HepG2 (cell line): ENCODE measurements around the gene NECTIN2. TPM values are rescaled to one million over a fixed set of nuclear protein-coding genes. Genes with fewer than 3 reads are reported as not detected.

ENCODE experiments used
- GATAD1 ChIP-seq: IDR thresholded peaks from 2 replicates; pipeline ENCODE4 v1.6.1; 2016; ENCODE audit warnings: missing genetic modification reagents, missing compliant biosample characterization
- KLF13 ChIP-seq: sonication (generic); formaldehyde crosslinking; IDR thresholded peaks from 2 replicates; pipeline ENCODE4 v1.4.0; 2020; ENCODE audit warnings: mild to moderate bottlenecking, missing genetic modification reagents
- KMT2B ChIP-seq: IDR thresholded peaks from 2 replicates; pipeline ENCODE4 v1.6.1; 2016; ENCODE audit warnings: missing genetic modification reagents, missing compliant biosample characterization
- SRSF1 ChIP-seq: fragments of 200-400 bp; formaldehyde crosslinking; optimal IDR thresholded peaks from 2 replicates; pipeline ENCODE3; 2017; ENCODE audit warnings: mild to moderate bottlenecking, low read depth, low read length, moderate library complexity
- ZNF350 ChIP-seq: sonication (generic); formaldehyde crosslinking; IDR thresholded peaks from 2 replicates; pipeline ENCODE4 v1.4.0; 2020; ENCODE audit warnings: mild to moderate bottlenecking, low read depth, missing genetic modification reagents, borderline replicate concordance
- ZNF383 ChIP-seq: sonication (generic); formaldehyde crosslinking; IDR thresholded peaks from 2 replicates; pipeline ENCODE4 v1.4.0; 2020; ENCODE audit warnings: missing genetic modification reagents, mild to moderate bottlenecking, borderline replicate concordance
- ZNF674 ChIP-seq: sonication (generic); formaldehyde crosslinking; IDR thresholded peaks from 2 replicates; pipeline ENCODE4 v1.5.0; 2020; ENCODE audit warnings: low read depth, mild to moderate bottlenecking, missing genetic modification reagents
- ZNF720 ChIP-seq: sonication (generic); formaldehyde crosslinking; IDR thresholded peaks from 2 replicates; pipeline ENCODE4 v1.4.0; 2020; ENCODE audit warnings: missing genetic modification reagents
- polyA plus RNA-seq, 8 experiments: library from polyadenylated mRNA; depleted of rRNA in 3 of 8; stranded (reverse) in 7 of 8; unstranded in 1 of 8; fragments of >200 nt; fragmentation: Illumina TruSeq in 4 of 8; extraction: Trizol in 4 of 8; gene quantifications; 2 replicates each; pipeline versions ENCODE4 v1.2.1 to v1.2.3, GENCODE V29; 2011 to 2016; ENCODE audit warnings: low read depth in 4 of 8, missing spikeins in 1 of 8, mixed read lengths in 1 of 8; ENCODE audit not compliant: insufficient read depth in 1 of 8
- total RNA-seq, 5 experiments: library from RNA; depleted of rRNA; stranded (reverse); fragments of >200 nt; fragmentation: Illumina TruSeq; extraction: Trizol; gene quantifications; 2 replicates each; pipeline ENCODE4 v1.2.3, GENCODE V29; 2016; ENCODE audit warnings: low read depth in 1 of 5
- TF ChIP-seq, protein P1 (sequence below): sonication (generic); formaldehyde crosslinking; IDR thresholded peaks from 2 replicates; pipeline ENCODE4 v1.4.0; 2020; ENCODE audit warnings: missing genetic modification reagents, borderline replicate concordance
- TF ChIP-seq, protein P2 (sequence below): sonication (generic); formaldehyde crosslinking; IDR thresholded peaks from 2 replicates; pipeline ENCODE4 v1.8.0; 2023; ENCODE audit warnings: mild to moderate bottlenecking, missing genetic modification reagents
- TF ChIP-seq, protein P3 (sequence below): sonication (generic); formaldehyde crosslinking; IDR thresholded peaks from 2 replicates; pipeline ENCODE4 v1.5.1; 2020; ENCODE audit warnings: mild to moderate bottlenecking, missing genetic modification reagents, moderate library complexity
- TF ChIP-seq, protein P4 (sequence below): sonication (generic); formaldehyde crosslinking; IDR thresholded peaks from 2 replicates; pipeline ENCODE4 v1.8.0; 2022; ENCODE audit warnings: missing genetic modification reagents, mild to moderate bottlenecking, borderline replicate concordance
- TF ChIP-seq, protein P5 (sequence below): sonication (generic); formaldehyde crosslinking; IDR thresholded peaks from 2 replicates; pipeline ENCODE4 v1.4.0; 2020; ENCODE audit warnings: low read depth, mild to moderate bottlenecking, missing genetic modification reagents
- TF ChIP-seq, protein P6 (sequence below): sonication (generic); formaldehyde crosslinking; IDR thresholded peaks from 2 replicates; pipeline ENCODE4 v1.5.0; 2020; ENCODE audit warnings: missing genetic modification reagents
- TF ChIP-seq, protein P7 (sequence below): sonication (generic); formaldehyde crosslinking; IDR thresholded peaks from 2 replicates; pipeline ENCODE4 v1.4.0; 2020; ENCODE audit warnings: missing genetic modification reagents
- TF ChIP-seq, protein P8 (sequence below): sonication (generic); formaldehyde crosslinking; IDR thresholded peaks from 2 replicates; pipeline ENCODE4 v1.8.1; 2023; ENCODE audit warnings: mild to moderate bottlenecking, missing genetic modification reagents, borderline replicate concordance

Gene NECTIN2
- total and polyA plus RNA-seq, 2 of the 13 experiments (the other 11 are each of a cell fraction or from before 2014, with no cell fraction given): 75.4 to 114 TPM

DNA sequence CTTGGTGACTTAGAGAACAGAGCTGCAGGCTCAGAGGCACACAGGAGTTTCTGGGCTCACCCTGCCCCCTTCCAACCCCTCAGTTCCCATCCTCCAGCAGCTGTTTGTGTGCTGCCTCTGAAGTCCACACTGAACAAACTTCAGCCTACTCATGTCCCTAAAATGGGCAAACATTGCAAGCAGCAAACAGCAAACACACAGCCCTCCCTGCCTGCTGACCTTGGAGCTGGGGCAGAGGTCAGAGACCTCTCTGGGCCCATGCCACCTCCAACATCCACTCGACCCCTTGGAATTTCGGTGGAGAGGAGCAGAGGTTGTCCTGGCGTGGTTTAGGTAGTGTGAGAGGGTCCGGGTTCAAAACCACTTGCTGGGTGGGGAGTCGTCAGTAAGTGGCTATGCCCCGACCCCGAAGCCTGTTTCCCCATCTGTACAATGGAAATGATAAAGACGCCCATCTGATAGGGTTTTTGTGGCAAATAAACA lies 78.2 kb downstream of the NECTIN2 start (continued):
- TF ChIP-seq, protein P1, sequence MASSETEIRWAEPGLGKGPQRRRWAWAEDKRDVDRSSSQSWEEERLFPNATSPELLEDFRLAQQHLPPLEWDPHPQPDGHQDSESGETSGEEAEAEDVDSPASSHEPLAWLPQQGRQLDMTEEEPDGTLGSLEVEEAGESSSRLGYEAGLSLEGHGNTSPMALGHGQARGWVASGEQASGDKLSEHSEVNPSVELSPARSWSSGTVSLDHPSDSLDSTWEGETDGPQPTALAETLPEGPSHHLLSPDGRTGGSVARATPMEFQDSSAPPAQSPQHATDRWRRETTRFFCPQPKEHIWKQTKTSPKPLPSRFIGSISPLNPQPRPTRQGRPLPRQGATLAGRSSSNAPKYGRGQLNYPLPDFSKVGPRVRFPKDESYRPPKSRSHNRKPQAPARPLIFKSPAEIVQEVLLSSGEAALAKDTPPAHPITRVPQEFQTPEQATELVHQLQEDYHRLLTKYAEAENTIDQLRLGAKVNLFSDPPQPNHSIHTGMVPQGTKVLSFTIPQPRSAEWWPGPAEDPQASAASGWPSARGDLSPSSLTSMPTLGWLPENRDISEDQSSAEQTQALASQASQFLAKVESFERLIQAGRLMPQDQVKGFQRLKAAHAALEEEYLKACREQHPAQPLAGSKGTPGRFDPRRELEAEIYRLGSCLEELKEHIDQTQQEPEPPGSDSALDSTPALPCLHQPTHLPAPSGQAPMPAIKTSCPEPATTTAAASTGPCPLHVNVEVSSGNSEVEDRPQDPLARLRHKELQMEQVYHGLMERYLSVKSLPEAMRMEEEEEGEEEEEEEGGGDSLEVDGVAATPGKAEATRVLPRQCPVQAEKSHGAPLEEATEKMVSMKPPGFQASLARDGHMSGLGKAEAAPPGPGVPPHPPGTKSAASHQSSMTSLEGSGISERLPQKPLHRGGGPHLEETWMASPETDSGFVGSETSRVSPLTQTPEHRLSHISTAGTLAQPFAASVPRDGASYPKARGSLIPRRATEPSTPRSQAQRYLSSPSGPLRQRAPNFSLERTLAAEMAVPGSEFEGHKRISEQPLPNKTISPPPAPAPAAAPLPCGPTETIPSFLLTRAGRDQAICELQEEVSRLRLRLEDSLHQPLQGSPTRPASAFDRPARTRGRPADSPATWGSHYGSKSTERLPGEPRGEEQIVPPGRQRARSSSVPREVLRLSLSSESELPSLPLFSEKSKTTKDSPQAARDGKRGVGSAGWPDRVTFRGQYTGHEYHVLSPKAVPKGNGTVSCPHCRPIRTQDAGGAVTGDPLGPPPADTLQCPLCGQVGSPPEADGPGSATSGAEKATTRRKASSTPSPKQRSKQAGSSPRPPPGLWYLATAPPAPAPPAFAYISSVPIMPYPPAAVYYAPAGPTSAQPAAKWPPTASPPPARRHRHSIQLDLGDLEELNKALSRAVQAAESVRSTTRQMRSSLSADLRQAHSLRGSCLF: no peak
- TF ChIP-seq, protein P2, sequence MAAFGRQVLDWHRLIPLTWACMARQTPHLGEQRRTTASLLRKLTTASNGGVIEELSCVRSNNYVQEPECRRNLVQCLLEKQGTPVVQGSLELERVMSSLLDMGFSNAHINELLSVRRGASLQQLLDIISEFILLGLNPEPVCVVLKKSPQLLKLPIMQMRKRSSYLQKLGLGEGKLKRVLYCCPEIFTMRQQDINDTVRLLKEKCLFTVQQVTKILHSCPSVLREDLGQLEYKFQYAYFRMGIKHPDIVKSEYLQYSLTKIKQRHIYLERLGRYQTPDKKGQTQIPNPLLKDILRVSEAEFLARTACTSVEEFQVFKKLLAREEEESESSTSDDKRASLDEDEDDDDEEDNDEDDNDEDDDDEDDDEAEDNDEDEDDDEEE (CRISPR knock-in tag): no peak
- TF ChIP-seq KLF13 (CRISPR knock-in tag) (no peak), ZNF383 (no peak), ZNF350 (CRISPR knock-in tag) (peak; percentile 96), ZNF720 (CRISPR knock-in tag) (no peak), KMT2B (CRISPR knock-in tag) (no peak), SRSF1 (no peak), GATAD1 (CRISPR knock-in tag) (peak; percentile 73), ZNF674 (no peak)
- TF ChIP-seq, protein P3, sequence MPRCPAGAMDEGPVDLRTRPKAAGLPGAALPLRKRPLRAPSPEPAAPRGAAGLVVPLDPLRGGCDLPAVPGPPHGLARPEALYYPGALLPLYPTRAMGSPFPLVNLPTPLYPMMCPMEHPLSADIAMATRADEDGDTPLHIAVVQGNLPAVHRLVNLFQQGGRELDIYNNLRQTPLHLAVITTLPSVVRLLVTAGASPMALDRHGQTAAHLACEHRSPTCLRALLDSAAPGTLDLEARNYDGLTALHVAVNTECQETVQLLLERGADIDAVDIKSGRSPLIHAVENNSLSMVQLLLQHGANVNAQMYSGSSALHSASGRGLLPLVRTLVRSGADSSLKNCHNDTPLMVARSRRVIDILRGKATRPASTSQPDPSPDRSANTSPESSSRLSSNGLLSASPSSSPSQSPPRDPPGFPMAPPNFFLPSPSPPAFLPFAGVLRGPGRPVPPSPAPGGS (CRISPR knock-in tag): peak; percentile 91
- TF ChIP-seq, protein P4, sequence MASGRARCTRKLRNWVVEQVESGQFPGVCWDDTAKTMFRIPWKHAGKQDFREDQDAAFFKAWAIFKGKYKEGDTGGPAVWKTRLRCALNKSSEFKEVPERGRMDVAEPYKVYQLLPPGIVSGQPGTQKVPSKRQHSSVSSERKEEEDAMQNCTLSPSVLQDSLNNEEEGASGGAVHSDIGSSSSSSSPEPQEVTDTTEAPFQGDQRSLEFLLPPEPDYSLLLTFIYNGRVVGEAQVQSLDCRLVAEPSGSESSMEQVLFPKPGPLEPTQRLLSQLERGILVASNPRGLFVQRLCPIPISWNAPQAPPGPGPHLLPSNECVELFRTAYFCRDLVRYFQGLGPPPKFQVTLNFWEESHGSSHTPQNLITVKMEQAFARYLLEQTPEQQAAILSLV (CRISPR knock-in tag): peak; percentile 85; the same call in 1 of the 2 replicates
- TF ChIP-seq, protein P5, sequence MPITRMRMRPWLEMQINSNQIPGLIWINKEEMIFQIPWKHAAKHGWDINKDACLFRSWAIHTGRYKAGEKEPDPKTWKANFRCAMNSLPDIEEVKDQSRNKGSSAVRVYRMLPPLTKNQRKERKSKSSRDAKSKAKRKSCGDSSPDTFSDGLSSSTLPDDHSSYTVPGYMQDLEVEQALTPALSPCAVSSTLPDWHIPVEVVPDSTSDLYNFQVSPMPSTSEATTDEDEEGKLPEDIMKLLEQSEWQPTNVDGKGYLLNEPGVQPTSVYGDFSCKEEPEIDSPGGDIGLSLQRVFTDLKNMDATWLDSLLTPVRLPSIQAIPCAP (CRISPR knock-in tag): no peak
- TF ChIP-seq, protein P6, sequence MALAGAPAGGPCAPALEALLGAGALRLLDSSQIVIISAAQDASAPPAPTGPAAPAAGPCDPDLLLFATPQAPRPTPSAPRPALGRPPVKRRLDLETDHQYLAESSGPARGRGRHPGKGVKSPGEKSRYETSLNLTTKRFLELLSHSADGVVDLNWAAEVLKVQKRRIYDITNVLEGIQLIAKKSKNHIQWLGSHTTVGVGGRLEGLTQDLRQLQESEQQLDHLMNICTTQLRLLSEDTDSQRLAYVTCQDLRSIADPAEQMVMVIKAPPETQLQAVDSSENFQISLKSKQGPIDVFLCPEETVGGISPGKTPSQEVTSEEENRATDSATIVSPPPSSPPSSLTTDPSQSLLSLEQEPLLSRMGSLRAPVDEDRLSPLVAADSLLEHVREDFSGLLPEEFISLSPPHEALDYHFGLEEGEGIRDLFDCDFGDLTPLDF (CRISPR knock-in tag): no peak
- TF ChIP-seq, protein P7, sequence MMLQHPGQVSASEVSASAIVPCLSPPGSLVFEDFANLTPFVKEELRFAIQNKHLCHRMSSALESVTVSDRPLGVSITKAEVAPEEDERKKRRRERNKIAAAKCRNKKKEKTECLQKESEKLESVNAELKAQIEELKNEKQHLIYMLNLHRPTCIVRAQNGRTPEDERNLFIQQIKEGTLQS (CRISPR knock-in tag): peak; percentile 93
- TF ChIP-seq, protein P8, sequence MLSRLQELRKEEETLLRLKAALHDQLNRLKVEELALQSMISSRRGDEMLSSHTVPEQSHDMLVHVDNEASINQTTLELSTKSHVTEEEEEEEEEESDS (CRISPR knock-in tag): 0 out of 2 replicates have a peak, but pooled peaks have one; percentile 16
